Germinal center (tissue), 1 donor: Measurements from ENCODE around the gene CDC34.

ENCODE experiments used
- DNase-seq: peaks from one replicate; pipeline ENCODE4 v3.0.0; 2012; ENCODE audit warnings: mixed read lengths, low spot score

Gene CDC34

DNA sequence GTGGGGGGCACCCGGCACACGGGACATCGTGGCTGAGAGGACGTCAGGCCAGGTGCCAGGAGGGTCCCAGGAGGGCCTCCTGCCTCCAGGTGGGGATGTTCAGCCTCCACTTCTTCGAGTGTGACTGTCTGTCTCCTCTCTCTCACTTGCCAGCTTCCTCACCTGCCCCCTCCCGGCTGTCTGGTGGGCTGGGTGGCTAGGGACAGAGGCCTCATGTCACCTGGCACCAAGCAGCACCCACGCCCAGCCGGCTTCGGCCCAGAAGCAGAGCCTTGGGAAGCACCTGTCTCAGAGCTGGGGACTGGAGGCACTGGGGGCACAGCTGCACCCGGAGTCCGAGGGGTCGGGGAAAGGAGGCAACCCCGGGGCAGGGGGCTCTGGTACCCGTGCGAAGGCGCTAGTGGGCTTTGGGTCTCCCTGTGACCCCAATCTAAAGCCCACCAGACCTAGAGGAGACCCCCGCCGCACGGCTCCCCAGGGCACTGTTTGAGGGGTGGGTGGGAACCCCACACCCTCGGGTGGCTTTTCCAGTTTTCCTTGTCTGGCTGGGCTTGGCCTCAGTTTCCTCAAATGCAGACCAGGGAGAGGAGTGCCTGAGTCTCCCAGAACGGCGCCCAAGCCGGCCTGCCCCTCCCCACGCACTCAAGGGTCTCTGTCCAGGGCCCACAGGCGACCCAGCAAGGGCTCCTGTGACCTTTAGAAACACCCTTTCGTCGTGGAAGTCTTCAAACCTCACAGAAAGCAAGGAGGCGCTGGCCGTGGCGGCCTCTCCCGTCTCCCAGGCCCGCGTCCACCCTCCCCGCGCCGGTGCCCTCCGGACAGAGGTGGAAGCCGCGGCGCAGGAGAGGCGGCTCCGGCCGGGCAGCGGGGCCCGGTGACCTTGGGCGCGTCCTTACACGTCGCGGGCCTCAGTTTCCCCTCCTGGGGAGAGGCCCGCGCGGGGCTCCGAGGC is 57.5 kb downstream of the CDC34 start:
- no peak for DNase-seq

DNA sequence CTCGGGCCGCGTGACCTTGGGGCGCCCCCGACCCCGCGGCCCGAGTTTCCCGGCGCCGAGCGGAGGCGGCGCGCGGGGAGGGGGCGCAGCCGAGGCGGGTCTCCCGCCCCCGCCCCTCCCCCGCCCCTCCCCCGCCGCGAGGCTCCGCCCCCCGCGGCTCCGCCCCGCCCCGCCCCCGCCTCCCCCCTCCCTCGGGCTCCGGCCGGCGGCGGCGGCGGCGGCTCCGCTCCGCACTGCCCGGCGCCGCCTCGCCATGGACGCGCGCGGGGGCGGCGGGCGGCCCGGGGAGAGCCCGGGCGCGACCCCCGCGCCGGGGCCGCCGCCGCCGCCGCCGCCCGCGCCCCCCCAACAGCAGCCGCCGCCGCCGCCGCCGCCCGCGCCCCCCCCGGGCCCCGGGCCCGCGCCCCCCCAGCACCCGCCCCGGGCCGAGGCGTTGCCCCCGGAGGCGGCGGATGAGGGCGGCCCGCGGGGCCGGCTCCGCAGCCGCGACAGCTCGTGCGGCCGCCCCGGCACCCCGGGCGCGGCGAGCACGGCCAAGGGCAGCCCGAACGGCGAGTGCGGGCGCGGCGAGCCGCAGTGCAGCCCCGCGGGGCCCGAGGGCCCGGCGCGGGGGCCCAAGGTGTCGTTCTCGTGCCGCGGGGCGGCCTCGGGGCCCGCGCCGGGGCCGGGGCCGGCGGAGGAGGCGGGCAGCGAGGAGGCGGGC is 58.3 kb downstream of the CDC34 start, which contains the start of gene HCN2:
Gene HCN2 (plus strand): TSS at position 189 of the 703 bp plus-strand sequence. CDS start 65 bp downstream, at position 254.
- DNase-seq = no peak

DNA sequence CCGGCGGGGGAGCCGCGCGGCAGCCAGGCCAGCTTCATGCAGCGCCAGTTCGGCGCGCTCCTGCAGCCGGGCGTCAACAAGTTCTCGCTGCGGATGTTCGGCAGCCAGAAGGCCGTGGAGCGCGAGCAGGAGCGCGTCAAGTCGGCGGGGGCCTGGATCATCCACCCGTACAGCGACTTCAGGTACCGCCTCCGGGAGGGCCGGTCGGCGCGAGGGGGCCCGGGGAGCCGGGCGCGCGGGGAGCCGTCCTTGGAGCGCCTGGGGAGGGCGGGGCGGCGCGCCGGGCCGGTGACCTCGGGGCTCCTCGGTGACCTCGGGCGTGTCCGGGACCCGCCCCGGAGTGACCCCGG is 58.8 kb downstream of the CDC34 start:
- DNase-seq = no peak

DNA sequence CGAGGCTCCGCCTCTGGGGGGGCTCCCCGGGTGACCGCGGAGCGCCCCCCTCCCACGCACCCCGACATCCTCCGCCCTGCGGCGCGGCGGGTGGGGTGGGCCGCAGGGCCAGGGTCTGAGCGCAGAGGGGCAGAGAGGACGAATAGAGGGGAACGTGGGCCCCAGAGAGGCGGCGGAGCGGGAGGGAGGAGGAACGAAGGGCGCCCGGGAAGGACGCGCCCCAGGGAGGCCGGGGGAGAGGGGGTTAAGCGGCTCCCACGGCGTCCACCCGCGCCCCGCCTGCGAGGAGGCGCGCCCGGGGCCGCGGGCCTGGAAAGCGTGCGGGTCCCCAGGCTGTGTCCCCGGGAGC is 59.2 kb downstream of the CDC34 start:
- DNase-seq = no peak

DNA sequence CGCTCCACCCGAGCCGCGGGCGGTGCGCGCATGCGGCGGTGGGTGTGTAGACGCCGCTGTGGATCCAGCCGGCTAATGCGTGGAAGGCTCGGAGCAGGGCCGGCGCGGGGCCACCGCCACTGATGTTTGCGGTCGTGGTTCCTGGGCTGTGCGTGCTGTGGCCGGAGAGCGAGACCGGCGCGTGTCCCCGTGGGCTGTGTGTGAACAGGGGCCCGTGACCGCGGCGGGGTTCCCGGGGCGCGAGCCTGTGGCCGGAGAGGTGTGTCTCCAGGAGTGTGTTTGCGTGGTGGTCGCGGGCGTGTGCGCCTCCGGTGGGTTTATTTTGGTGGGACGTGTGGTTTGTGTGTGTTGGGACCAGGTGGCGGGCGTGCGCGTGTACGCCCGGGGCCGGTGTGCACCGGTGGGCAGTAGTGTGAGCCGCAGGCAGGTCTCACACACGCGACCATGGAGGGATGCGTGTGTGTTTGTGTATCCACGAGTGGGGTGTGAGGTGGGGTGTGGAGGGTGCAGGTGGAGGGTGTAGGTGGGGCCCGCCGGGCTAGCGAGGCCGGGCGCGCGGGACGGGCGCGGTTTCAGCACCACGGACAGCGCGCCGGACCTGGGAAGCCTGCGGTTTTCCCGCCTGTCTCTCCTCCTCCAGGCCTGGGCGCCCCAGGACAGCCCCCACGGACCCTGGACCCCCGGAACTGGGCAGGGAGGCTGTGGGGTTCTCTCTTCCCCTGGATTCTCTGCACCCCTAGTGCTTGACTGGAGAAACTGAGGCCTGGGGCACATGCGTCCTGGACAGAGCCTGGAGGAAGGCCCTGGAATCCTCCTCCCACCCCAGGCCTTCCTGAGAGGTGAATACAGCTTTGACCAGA is 59.8 kb downstream of the CDC34 start:
- no peak for DNase-seq
